BE2C (cell line): Measurements from ENCODE around the gene COX4I1.

Source experiments
- DNase-seq: peaks from one replicate; pipeline ENCODE4 v3.0.0-alpha.2; 2020
- H3K27me3 ChIP-seq: fragments of 250-450 bp; sonication (Bioruptor Pico); 2 replicates; pipeline ENCODE4 v1.5.1; 2020; ENCODE audit warnings: mild to moderate bottlenecking
- H3K36me3 ChIP-seq: fragments of 250-450 bp; sonication (Bioruptor Pico); 2 replicates; pipeline ENCODE4 v1.5.1; 2020; ENCODE audit warnings: mild to moderate bottlenecking
- H3K4me1 ChIP-seq: fragments of 250-450 bp; sonication (Bioruptor Pico); 2 replicates; pipeline ENCODE4 v1.5.1; 2020
- H3K4me3 ChIP-seq: 2 replicates; pipeline ENCODE4 v1.5.1; 2011; ENCODE audit warnings: low read depth, low read length
- H3K9me3 ChIP-seq: fragments of 250-450 bp; sonication (Bioruptor Pico); 2 replicates; pipeline ENCODE4 v1.5.1; 2020
- CTCF ChIP-seq: IDR thresholded peaks from 2 replicates; pipeline ENCODE4 v1.5.1; 2012; ENCODE audit warnings: mild to moderate bottlenecking, low read depth, low read length

The COX4I1 gene

GRCh38 chr16:85809645-85810044, 10.2 kb downstream of the COX4I1 start:
- peaks cover 44% of the 10 kb centered on the region for H3K27me3 ChIP-seq
- no peaks in the 10 kb centered on the region for H3K9me3 ChIP-seq
- H3K36me3 ChIP-seq = peaks cover 23% of the 10 kb centered on the region
- no peak for DNase-seq
- TF ChIP-seq CTCF = no peak
- H3K4me3 ChIP-seq = no peak overlapping the region
- H3K4me1 ChIP-seq = no peaks in the 10 kb centered on the region

- no peaks in the 10 kb centered on the region for H3K9me3 ChIP-seq
- H3K36me3 ChIP-seq = peaks cover 17% of the 10 kb centered on the region
- no peaks in the 10 kb centered on the region for H3K4me1 ChIP-seq
- H3K27me3 ChIP-seq = peaks cover 47% of the 10 kb centered on the region
- no peak for TF ChIP-seq CTCF
- H3K4me3 ChIP-seq = no peak overlapping the region
- no peak for DNase-seq
These were observed 10.7 kb downstream of the COX4I1 start for GRCh38 chr16:85810097-85810741.

GRCh38 chr16:85810742-85811115, 11.2 kb downstream of the COX4I1 start:
- Histone ChIP-seq H3K4me3 (no peak overlapping the region), H3K27me3 (peaks cover 50% of the 10 kb centered on the region), H3K36me3 (peaks cover 12% of the 10 kb centered on the region), H3K9me3 (no peaks in the 10 kb centered on the region), H3K4me1 (no peaks in the 10 kb centered on the region)
- DNase-seq = no peak
- no peak for TF ChIP-seq CTCF

- TF ChIP-seq CTCF = no peak
- Histone ChIP-seq H3K4me1 (no peaks in the 10 kb centered on the region), H3K9me3 (no peaks in the 10 kb centered on the region), H3K4me3 (no peak overlapping the region), H3K27me3 (peaks cover 50% of the 10 kb centered on the region), H3K36me3 (no peaks in the 10 kb centered on the region; the same call in 1 of the 2 replicates)
- DNase-seq = no peak
These were observed 12.7 kb downstream of the COX4I1 start for GRCh38 chr16:85812031-85812807.

GRCh38 chr16:85812811-85813700, 13.6 kb downstream of the COX4I1 start:
- no peaks in the 10 kb centered on the region for H3K4me1 ChIP-seq
- no peaks in the 10 kb centered on the region for H3K9me3 ChIP-seq
- H3K36me3 ChIP-seq = no peaks in the 10 kb centered on the region
- no peak for TF ChIP-seq CTCF
- peaks cover 50% of the 10 kb centered on the region for H3K27me3 ChIP-seq
- H3K4me3 ChIP-seq = no peak overlapping the region
- no peak for DNase-seq
